ENCODE measurements around the gene SLC35D1.

Gene SLC35D1

DNA sequence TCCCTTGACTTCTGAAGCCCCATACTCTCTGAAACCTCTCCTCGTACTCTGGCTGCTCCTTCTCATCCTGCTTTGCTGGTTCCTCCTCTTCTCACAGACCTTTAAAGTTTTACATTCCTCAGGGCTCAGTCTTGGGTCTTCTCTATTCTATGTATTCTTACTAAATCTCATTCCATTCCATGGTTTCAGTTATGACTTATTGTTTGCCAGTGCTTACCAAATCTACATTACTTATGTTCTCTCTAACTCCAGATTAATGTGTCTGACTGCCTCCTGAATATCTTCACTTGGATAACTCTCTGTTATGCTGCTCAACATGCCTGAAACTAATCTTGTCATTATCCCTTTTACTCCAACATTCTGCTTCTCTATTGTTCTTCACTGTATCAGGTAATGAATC lies 5.4 kb upstream of the SLC35D1 start:
- no peaks in the 10 kb centered on the region for H3K27me3 ChIP-seq (ENCODE audit: insufficient read depth, low read length, poor library complexity, severe bottlenecking)
- H3K9ac ChIP-seq (ENCODE audit: low read depth, low read length, poor library complexity, severe bottlenecking), result no peak overlapping the region
- H2AFZ ChIP-seq (ENCODE audit: low read length), result no peak overlapping the region
- no peaks in the 10 kb centered on the region for H3F3A ChIP-seq (ENCODE audit: low read depth)
- no peaks in the 10 kb centered on the region for H3K36me3 ChIP-seq (ENCODE audit: insufficient read depth, low read length)
- H3K9me2 ChIP-seq (replicated peaks; ENCODE audit: low read depth, low read length), result no peaks in the 10 kb centered on the region
- H3K4me2 ChIP-seq (ENCODE audit: low read depth, low read length, poor library complexity, severe bottlenecking), result no peak overlapping the region
- no peaks in the 10 kb centered on the region for H4K20me1 ChIP-seq (ENCODE audit: insufficient read depth, low read length, poor library complexity, severe bottlenecking)
- no peaks in the 10 kb centered on the region for H3K79me2 ChIP-seq (ENCODE audit: insufficient read depth, low read length)
- no peak for TF ChIP-seq EZH2phosphoT487 (IDR thresholded peaks at IDR 0.05; ENCODE audit: borderline replicate concordance)
- TF ChIP-seq, protein P1, sequence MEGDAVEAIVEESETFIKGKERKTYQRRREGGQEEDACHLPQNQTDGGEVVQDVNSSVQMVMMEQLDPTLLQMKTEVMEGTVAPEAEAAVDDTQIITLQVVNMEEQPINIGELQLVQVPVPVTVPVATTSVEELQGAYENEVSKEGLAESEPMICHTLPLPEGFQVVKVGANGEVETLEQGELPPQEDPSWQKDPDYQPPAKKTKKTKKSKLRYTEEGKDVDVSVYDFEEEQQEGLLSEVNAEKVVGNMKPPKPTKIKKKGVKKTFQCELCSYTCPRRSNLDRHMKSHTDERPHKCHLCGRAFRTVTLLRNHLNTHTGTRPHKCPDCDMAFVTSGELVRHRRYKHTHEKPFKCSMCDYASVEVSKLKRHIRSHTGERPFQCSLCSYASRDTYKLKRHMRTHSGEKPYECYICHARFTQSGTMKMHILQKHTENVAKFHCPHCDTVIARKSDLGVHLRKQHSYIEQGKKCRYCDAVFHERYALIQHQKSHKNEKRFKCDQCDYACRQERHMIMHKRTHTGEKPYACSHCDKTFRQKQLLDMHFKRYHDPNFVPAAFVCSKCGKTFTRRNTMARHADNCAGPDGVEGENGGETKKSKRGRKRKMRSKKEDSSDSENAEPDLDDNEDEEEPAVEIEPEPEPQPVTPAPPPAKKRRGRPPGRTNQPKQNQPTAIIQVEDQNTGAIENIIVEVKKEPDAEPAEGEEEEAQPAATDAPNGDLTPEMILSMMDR (conservative IDR thresholded peaks at IDR 0.05; ENCODE audit: low read length), result no peak
- H3K4me3 ChIP-seq (ENCODE audit: low read length, poor library complexity, severe bottlenecking), result no peak overlapping the region
- H3K9me3 ChIP-seq (ENCODE audit: insufficient read depth, low read depth, low read length), result no peaks in the 10 kb centered on the region
- H3K4me1 ChIP-seq (ENCODE audit: insufficient read depth, low read length, poor library complexity, severe bottlenecking), result peaks cover 15% of the 10 kb centered on the region

DNA sequence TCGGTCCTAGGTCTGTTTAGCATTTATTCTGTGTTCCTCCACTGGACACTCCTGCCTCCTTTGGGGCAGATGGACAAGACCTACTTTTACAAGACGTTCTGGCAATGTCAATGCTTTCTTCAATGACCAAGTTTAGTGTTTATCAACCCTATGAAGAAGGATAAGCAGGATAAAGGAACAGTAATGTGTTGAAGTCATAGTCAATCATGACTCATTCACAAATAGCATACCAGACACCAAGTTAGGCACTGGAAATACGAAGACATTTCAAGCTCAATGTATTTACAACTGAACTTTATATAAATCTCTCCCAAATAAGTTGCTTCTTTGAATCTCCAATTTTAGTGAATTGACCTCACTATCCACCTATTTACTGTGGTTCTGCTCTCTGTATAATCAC lies 4.8 kb upstream of the SLC35D1 start:
- H3K9me2 ChIP-seq (replicated peaks; ENCODE audit: low read depth, low read length), result no peaks in the 10 kb centered on the region
- no peak overlapping the region for H3K9ac ChIP-seq (ENCODE audit: low read depth, low read length, poor library complexity, severe bottlenecking)
- TF ChIP-seq EZH2phosphoT487 (IDR thresholded peaks at IDR 0.05; ENCODE audit: borderline replicate concordance), result no peak
- TF ChIP-seq, protein P1 (conservative IDR thresholded peaks at IDR 0.05; ENCODE audit: low read length), result no peak
- H3K36me3 ChIP-seq (ENCODE audit: insufficient read depth, low read length), result no peaks in the 10 kb centered on the region
- H3K4me3 ChIP-seq (ENCODE audit: low read length, poor library complexity, severe bottlenecking), result no peak overlapping the region
- H3K27me3 ChIP-seq (ENCODE audit: insufficient read depth, low read length, poor library complexity, severe bottlenecking), result no peaks in the 10 kb centered on the region
- no peak overlapping the region for H2AFZ ChIP-seq (ENCODE audit: low read length)
- H3K4me2 ChIP-seq (ENCODE audit: low read depth, low read length, poor library complexity, severe bottlenecking), result no peak overlapping the region
- H3K4me1 ChIP-seq (ENCODE audit: insufficient read depth, low read length, poor library complexity, severe bottlenecking), result peaks cover 16% of the 10 kb centered on the region
- H4K20me1 ChIP-seq (ENCODE audit: insufficient read depth, low read length, poor library complexity, severe bottlenecking), result no peaks in the 10 kb centered on the region
- no peaks in the 10 kb centered on the region for H3K79me2 ChIP-seq (ENCODE audit: insufficient read depth, low read length)
- no peaks in the 10 kb centered on the region for H3F3A ChIP-seq (ENCODE audit: low read depth)
- no peaks in the 10 kb centered on the region for H3K9me3 ChIP-seq (ENCODE audit: insufficient read depth, low read depth, low read length)

DNA sequence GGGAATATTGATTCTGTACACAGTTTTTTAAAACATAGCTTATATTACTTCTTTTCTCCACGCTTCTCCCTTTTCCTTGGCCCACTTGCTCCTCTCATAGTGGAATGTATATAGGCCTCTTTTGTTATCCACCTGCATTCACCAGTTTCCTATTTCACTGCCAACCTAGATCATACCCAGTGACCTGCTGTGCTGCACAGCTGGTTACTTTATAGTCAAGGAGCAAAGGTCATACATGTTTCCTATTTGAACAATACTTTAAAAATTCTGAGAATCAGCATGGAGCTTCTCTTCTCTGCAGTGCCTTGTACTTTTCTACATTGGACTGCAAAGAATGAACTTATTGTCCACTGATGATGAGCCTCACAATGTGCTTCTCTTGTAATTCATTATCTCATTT lies 4.3 kb upstream of the SLC35D1 start:
- Histone ChIP-seq H4K20me1 (ENCODE audit: insufficient read depth, low read length, poor library complexity, severe bottlenecking) (peaks cover 2% of the 10 kb centered on the region), H3K9ac (ENCODE audit: low read depth, low read length, poor library complexity, severe bottlenecking) (no peak overlapping the region), H3K79me2 (ENCODE audit: insufficient read depth, low read length) (peaks cover 2% of the 10 kb centered on the region), H3K36me3 (ENCODE audit: insufficient read depth, low read length) (no peaks in the 10 kb centered on the region), H3K4me3 (ENCODE audit: low read length, poor library complexity, severe bottlenecking) (no peak overlapping the region), H2AFZ (ENCODE audit: low read length) (no peak overlapping the region), H3K27me3 (ENCODE audit: insufficient read depth, low read length, poor library complexity, severe bottlenecking) (no peaks in the 10 kb centered on the region), H3K9me2 (replicated peaks; ENCODE audit: low read depth, low read length) (no peaks in the 10 kb centered on the region), H3F3A (ENCODE audit: low read depth) (no peaks in the 10 kb centered on the region), H3K4me1 (ENCODE audit: insufficient read depth, low read length, poor library complexity, severe bottlenecking) (peaks cover 16% of the 10 kb centered on the region), H3K4me2 (ENCODE audit: low read depth, low read length, poor library complexity, severe bottlenecking) (no peak overlapping the region), H3K9me3 (ENCODE audit: insufficient read depth, low read depth, low read length) (no peaks in the 10 kb centered on the region)
- TF ChIP-seq, protein P1 (conservative IDR thresholded peaks at IDR 0.05; ENCODE audit: low read length), result no peak
- no peak for TF ChIP-seq EZH2phosphoT487 (IDR thresholded peaks at IDR 0.05; ENCODE audit: borderline replicate concordance)

Measured in Loucy (cell line).